Neuronal stem cell (in vitro differentiated cells): ENCODE results near the gene MRGPRF.

Source experiments
- DNase-seq: peaks from one replicate; pipeline ENCODE4 v3.0.0-alpha.2; 2013; ENCODE audit warnings: low spot score
- H2AFZ ChIP-seq: one replicate; pipeline ENCODE4 v1.6.1; 2013; ENCODE audit warnings: mild to moderate bottlenecking, low read length, inconsistent platforms
- H2AK5ac ChIP-seq: 2 replicates; pipeline ENCODE4 v1.6.1; 2013; ENCODE audit warnings: low read depth, mild to moderate bottlenecking, inconsistent platforms, low read length, moderate library complexity, mixed read lengths
- H2BK120ac ChIP-seq: 2 replicates; pipeline ENCODE4 v1.6.1; 2013; ENCODE audit warnings: low read depth, mild to moderate bottlenecking, inconsistent platforms, low read length, moderate library complexity, mixed read lengths
- H2BK12ac ChIP-seq: one replicate; pipeline ENCODE4 v1.6.1; 2013; ENCODE audit warnings: low read length, inconsistent platforms
- H2BK15ac ChIP-seq: 2 replicates; pipeline ENCODE4 v1.6.1; 2013; ENCODE audit warnings: mild to moderate bottlenecking, low read length, inconsistent platforms, mixed read lengths
- H2BK5ac ChIP-seq: one replicate; pipeline ENCODE4 v1.6.1; 2013; ENCODE audit warnings: inconsistent platforms, mild to moderate bottlenecking, low read length, moderate library complexity
- H3K14ac ChIP-seq: one replicate; pipeline ENCODE4 v1.6.1; 2013; ENCODE audit warnings: low read length, inconsistent platforms
- H3K18ac ChIP-seq: 2 replicates; pipeline ENCODE4 v1.6.1; 2013; ENCODE audit warnings: low read length, inconsistent platforms
- H3K23ac ChIP-seq: 2 replicates; pipeline ENCODE4 v1.6.1; 2013; ENCODE audit warnings: low read depth, mild to moderate bottlenecking, mixed read lengths, low read length, inconsistent platforms; ENCODE audit not compliant: poor library complexity
- H3K27ac ChIP-seq: replicated peaks from 3 replicates; pipeline ENCODE4 v1.5.1; 2013; ENCODE audit warnings: low read length, inconsistent platforms
- H3K27me3 ChIP-seq, 3 experiments: 2 replicates each; pipeline ENCODE4 v1.6.1; 2013; ENCODE audit warnings: low read length in 3 of 3, mild to moderate bottlenecking in 2 of 3, inconsistent platforms in 1 of 3, low read depth in 1 of 3, mixed read lengths in 1 of 3, moderate library complexity in 1 of 3; ENCODE audit not compliant: control insufficient read depth in 3 of 3, insufficient read depth in 3 of 3
- H3K36me3 ChIP-seq, 2 donors: replicated peaks in 1 of 2; 2 replicates each; pipeline ENCODE4 v1.6.1; 2013; ENCODE audit warnings: low read length in 2 of 2; ENCODE audit not compliant: control insufficient read depth in 2 of 2, insufficient read depth in 2 of 2
- H3K4ac ChIP-seq: 2 replicates; pipeline ENCODE4 v1.6.1; 2013; ENCODE audit warnings: inconsistent platforms, mild to moderate bottlenecking, low read length, moderate library complexity
- H3K4me1 ChIP-seq, 2 donors: 1 replicate in 1 of 2; 2 replicates in 1 of 2; pipeline ENCODE4 v1.6.1; 2013; ENCODE audit warnings: low read length in 2 of 2, low read depth in 1 of 2; ENCODE audit not compliant: control insufficient read depth in 2 of 2, insufficient read depth in 1 of 2
- H3K4me2 ChIP-seq: one replicate; pipeline ENCODE4 v1.6.1; 2013; ENCODE audit warnings: mild to moderate bottlenecking, low read length, inconsistent platforms; ENCODE audit not compliant: insufficient read depth, poor library complexity, severe bottlenecking
- H3K4me3 ChIP-seq, 2 donors: 2 replicates each; pipeline ENCODE4 v1.5.1; 2013; ENCODE audit warnings: low read length in 2 of 2, mild to moderate bottlenecking in 2 of 2, inconsistent platforms in 1 of 2, moderate library complexity in 1 of 2
- H3K79me1 ChIP-seq: one replicate; pipeline ENCODE4 v1.6.1; 2013; ENCODE audit warnings: low read depth, mild to moderate bottlenecking, inconsistent platforms, low read length, moderate library complexity
- H3K9ac ChIP-seq: one replicate; pipeline ENCODE4 v1.6.1; 2013; ENCODE audit warnings: mild to moderate bottlenecking, low read depth, low read length, inconsistent platforms; ENCODE audit not compliant: poor library complexity
- H3K9me3 ChIP-seq, 2 donors: replicated peaks in 1 of 2; 2 replicates each; pipeline versions ENCODE3 to v1.6.1; 2013; ENCODE audit warnings: low read length in 2 of 2, mild to moderate bottlenecking in 2 of 2, inconsistent platforms in 1 of 2, low read depth in 1 of 2, mixed read lengths in 1 of 2, moderate library complexity in 1 of 2; ENCODE audit not compliant: control insufficient read depth in 2 of 2, insufficient read depth in 1 of 2
- H4K8ac ChIP-seq: one replicate; pipeline ENCODE4 v1.6.1; 2013; ENCODE audit warnings: low read depth, mild to moderate bottlenecking, inconsistent platforms, low read length, moderate library complexity
- H4K91ac ChIP-seq: one replicate; pipeline ENCODE4 v1.6.1; 2013; ENCODE audit warnings: low read length, low read depth, mild to moderate bottlenecking, inconsistent platforms; ENCODE audit not compliant: poor library complexity
- WGBS, 2 donors: extraction: QIAGEN DNeasy Blood & Tissue Kit; methylation state at CpG; one replicate each; pipeline ENCODE4 v1.1.7; 2013; ENCODE audit warnings: missing lambda C conversion rate in 2 of 2, mixed read lengths in 1 of 2; ENCODE audit not compliant: insufficient read length in 2 of 2, insufficient replicate concordance in 1 of 2; ENCODE audit errors: extremely low coverage in 2 of 2; 5-methylcytosine and 5-hydroxymethylcytosine counted together

Gene MRGPRF

DNA sequence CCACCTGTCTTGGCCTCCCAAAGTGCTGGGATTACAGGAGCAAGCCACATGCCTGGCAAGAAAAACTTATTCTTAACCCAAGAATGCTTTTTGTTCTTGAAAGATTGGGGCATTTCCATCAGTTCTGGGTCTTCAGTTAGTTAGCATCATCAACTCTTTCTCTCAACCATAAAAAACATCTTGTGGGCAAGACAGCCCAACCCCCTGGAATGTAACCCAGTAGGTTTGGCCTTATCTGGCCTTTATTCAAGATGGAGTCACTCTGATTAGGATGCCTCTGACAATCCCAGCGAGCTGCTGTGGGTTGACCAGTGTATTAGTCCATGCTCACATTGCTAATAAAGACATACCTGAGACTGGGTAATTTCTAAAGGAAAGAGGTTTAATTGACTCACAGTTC, 26.5 kb upstream of the MRGPRF start:
- no peak overlapping the region for H3K4ac ChIP-seq
- no peak overlapping the region for H4K8ac ChIP-seq
- no peak overlapping the region for H3K23ac ChIP-seq

DNA sequence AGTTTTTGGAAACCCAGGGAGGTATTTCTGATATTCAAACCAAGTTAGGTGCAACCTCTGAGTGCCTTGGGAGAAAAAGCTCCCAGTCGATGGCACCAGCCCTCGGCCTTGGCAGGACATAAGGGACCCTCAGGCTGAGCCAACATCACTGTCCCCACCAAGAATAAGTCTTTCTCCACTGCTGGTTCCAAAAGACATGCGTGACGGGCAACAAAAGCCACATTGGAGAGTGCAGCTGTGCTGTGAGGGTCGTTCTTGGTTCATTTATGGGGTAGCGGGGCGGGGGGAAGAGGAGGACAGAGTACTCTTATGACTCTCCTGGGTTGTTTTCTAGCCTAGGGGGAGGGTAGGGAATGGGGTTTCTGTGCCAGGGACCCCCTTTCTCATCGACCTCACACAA, 24.5 kb upstream of the MRGPRF start:
- peak overlapping the region; percentile 22 for H2AK5ac ChIP-seq
- no peaks in the 10 kb centered on the region for H3K27me3 ChIP-seq
- no peak overlapping the region for H3K4ac ChIP-seq
- H3K79me1 ChIP-seq: no peaks in the 10 kb centered on the region
- WGBS, 2 donors: no CpG with 5 or more reads among the region's 8 CpGs
- H2BK12ac ChIP-seq: no peak overlapping the region
- H3K4me1 ChIP-seq: peaks cover 9 to 16% of the 10 kb centered on the region in 2 donors
- H3K9me3 ChIP-seq: no peaks in the 10 kb centered on the region
- no peak overlapping the region for H3K9ac ChIP-seq
- no peak overlapping the region for H3K4me3 ChIP-seq
- no peak overlapping the region for H2BK120ac ChIP-seq
- H3K4me2 ChIP-seq: no peak overlapping the region
- H4K91ac ChIP-seq: no peak overlapping the region
- no peaks in the 10 kb centered on the region for H3K36me3 ChIP-seq
- H3K23ac ChIP-seq: no peak overlapping the region
- H2BK15ac ChIP-seq: no peak overlapping the region
- H2AFZ ChIP-seq: no peak overlapping the region
- no peak overlapping the region for H3K27ac ChIP-seq
- no peak overlapping the region for H3K14ac ChIP-seq
- no peak for DNase-seq
- H4K8ac ChIP-seq: no peak overlapping the region
- no peak overlapping the region for H3K18ac ChIP-seq
- H2BK5ac ChIP-seq: no peak overlapping the region

More for the DNA sequence above, 26.5 kb upstream of the MRGPRF start:
- no CpG with 5 or more reads among the region's 1 CpG for WGBS, 2 donors
- no peak overlapping the region for H3K9ac ChIP-seq
- H3K14ac ChIP-seq: no peak overlapping the region
- H3K27ac ChIP-seq: no peak overlapping the region
- H2BK12ac ChIP-seq: no peak overlapping the region
- H2BK15ac ChIP-seq: no peak overlapping the region
- H2BK5ac ChIP-seq: no peak overlapping the region
- H2AFZ ChIP-seq: no peak overlapping the region
- H3K9me3 ChIP-seq: no peaks in the 10 kb centered on the region
- H3K79me1 ChIP-seq: no peaks in the 10 kb centered on the region
- no peaks in the 10 kb centered on the region for H3K36me3 ChIP-seq
- no peak overlapping the region for H3K4me2 ChIP-seq
- H3K4me3 ChIP-seq: no peak overlapping the region
- no peak for DNase-seq
- peaks cover 8 to 16% of the 10 kb centered on the region in 2 donors for H3K4me1 ChIP-seq
- no peak overlapping the region for H2BK120ac ChIP-seq
- H3K27me3 ChIP-seq: no peaks in the 10 kb centered on the region
- no peak overlapping the region for H4K91ac ChIP-seq
- no peak overlapping the region for H3K18ac ChIP-seq
- H2AK5ac ChIP-seq: no peak overlapping the region

DNA sequence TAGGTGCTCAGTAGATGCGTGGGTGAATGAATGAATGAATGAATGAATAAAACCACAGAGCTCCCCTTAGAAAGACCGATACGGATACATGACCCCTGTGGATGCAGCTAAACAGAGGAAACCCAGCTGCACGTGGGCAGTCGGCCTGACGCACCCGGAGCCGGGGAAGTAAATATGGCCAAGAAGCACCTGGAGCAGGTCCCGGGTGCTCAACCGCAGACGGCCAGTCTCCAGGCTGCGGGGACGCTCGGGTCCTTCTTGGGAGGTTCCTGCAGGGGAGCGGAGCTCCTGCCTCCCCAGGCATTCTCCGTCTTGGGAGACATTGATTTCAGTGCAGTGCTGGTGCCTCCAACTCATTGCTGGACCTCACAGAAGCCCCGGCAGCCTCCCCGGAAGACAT, 24.0 kb upstream of the MRGPRF start:
- H3K27ac ChIP-seq: no peak overlapping the region
- H3K14ac ChIP-seq: no peak overlapping the region
- H3K4me1 ChIP-seq: peaks cover 9 to 16% of the 10 kb centered on the region in 2 donors

DNA sequence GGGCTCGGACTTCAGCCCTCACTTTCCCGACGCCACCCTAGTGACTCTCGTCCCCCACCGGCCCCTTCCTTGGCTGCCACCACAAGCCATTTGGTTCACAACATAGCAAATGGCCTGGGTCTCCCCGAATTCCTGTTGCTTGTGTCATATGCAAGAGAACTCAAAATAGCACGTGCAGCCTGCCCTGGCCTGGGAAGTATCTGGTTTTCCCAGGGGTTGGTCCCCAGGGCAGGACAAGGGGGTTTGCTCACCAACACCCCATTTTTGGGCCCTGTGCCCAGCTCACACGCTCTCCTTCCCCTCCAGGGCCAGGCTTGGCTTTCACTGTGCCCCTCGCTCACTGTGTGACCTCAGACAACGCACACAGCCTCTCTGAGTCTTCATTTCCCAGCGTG, 22.9 kb upstream of the MRGPRF start:
- peak overlapping the region; percentile 74 for H2AK5ac ChIP-seq
- no peak overlapping the region for H2BK120ac ChIP-seq
- H4K91ac ChIP-seq: no peak overlapping the region
- H3K4ac ChIP-seq: no peak overlapping the region
- no peak overlapping the region for H3K27ac ChIP-seq
- peaks cover 9% of the 10 kb centered on the region in 2 donors for H3K4me1 ChIP-seq
- H3K27me3 ChIP-seq: no peaks in the 10 kb centered on the region
- no peaks in the 10 kb centered on the region for H3K36me3 ChIP-seq
- DNase-seq: no peak
- H3K14ac ChIP-seq: no peak overlapping the region
- no peak overlapping the region for H3K18ac ChIP-seq
- H3K4me3 ChIP-seq: no peak overlapping the region
- no peaks in the 10 kb centered on the region for H3K9me3 ChIP-seq
- no peaks in the 10 kb centered on the region for H3K79me1 ChIP-seq
- no peak overlapping the region for H3K4me2 ChIP-seq
- peak overlapping the region; percentile 77 for H3K23ac ChIP-seq
- H4K8ac ChIP-seq: no peak overlapping the region
- no peak overlapping the region for H3K9ac ChIP-seq
- H2BK12ac ChIP-seq: peak overlapping the region; percentile 75
- no peak overlapping the region for H2AFZ ChIP-seq
- peak overlapping the region; percentile 96 for H2BK15ac ChIP-seq
- H2BK5ac ChIP-seq: peak overlapping the region; percentile 87
- WGBS, 2 donors: no CpG with 5 or more reads among the region's 11 CpGs

More for the DNA sequence above, 24.0 kb upstream of the MRGPRF start:
- H2BK5ac ChIP-seq: no peak overlapping the region
- H2AFZ ChIP-seq: no peak overlapping the region
- H3K36me3 ChIP-seq: no peaks in the 10 kb centered on the region
- no peak overlapping the region for H3K9ac ChIP-seq
- H3K27me3 ChIP-seq: no peaks in the 10 kb centered on the region
- H3K23ac ChIP-seq: no peak overlapping the region
- H2AK5ac ChIP-seq: peak overlapping the region; percentile 22
- no peak overlapping the region for H3K4me2 ChIP-seq
- H3K79me1 ChIP-seq: no peaks in the 10 kb centered on the region
- WGBS, 2 donors: no CpG with 5 or more reads among the region's 18 CpGs
- no peak overlapping the region for H2BK12ac ChIP-seq
- DNase-seq: no peak
- H2BK120ac ChIP-seq: no peak overlapping the region
- no peak overlapping the region for H2BK15ac ChIP-seq
- no peak overlapping the region for H3K4me3 ChIP-seq
- H4K8ac ChIP-seq: no peak overlapping the region
- H4K91ac ChIP-seq: no peak overlapping the region
- no peaks in the 10 kb centered on the region for H3K9me3 ChIP-seq
- no peak overlapping the region for H3K18ac ChIP-seq
- no peak overlapping the region for H3K4ac ChIP-seq
